Dermis microvascular lymphatic vessel endothelial cell (primary cell): ENCODE results near the gene MAGED1. TPM values are rescaled to one million over a fixed set of nuclear protein-coding genes. Genes with fewer than 3 reads are reported as not detected.
A peak's percentile ranks its signal among the peaks of the same experiment; 100 is the strongest.
"Not testable (repeated sequence)": the region's sequence is repeated elsewhere in the genome, so short reads cannot be mapped to it uniquely, and the experiment has no call there.

Source experiments
- DNase-seq, 2 donors: peaks; one replicate each; pipeline versions ENCODE4 v3.0.0 to v3.0.0-alpha.2; 2010; ENCODE audit warnings: low read depth in 2 of 2
- total RNA-seq: library from RNA; depleted of rRNA; stranded (reverse); fragments of >200 nt; gene quantifications from 2 replicates; pipeline ENCODE4 v1.2.1, GENCODE V29; 2014

Gene MAGED1
- total RNA-seq, 1 donor from 2014 or later, result 47.0 TPM

DNA sequence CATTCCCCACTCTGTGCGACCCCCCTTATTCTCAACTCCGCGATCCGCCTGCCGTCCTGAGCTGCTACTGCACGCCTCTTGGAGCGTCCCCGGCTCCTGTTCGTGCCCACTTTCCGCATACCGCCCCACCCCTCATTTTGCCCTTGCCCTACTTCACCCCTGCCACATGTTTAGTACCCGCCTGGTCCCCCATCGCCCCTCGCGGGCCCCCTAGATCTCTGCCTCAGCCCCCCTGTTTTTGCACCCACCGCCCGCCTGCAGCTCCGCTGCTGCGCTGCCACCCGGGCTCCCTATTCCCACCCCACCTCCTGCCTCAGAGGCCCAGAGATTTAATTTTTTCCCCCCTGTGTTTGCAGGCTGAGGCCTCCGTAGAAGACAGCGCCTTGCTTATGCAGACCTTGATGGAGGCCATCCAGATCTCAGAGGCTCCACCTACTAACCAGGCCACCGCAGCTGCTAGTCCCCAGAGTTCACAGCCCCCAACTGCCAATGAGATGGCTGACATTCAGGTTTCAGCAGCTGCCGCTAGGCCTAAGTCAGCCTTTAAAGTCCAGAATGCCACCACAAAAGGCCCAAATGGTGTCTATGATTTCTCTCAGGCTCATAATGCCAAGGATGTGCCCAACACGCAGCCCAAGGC is 1.4 kb downstream of the MAGED1 start:
- peak in 1 of 2 donors; percentile 32 for DNase-seq

DNA sequence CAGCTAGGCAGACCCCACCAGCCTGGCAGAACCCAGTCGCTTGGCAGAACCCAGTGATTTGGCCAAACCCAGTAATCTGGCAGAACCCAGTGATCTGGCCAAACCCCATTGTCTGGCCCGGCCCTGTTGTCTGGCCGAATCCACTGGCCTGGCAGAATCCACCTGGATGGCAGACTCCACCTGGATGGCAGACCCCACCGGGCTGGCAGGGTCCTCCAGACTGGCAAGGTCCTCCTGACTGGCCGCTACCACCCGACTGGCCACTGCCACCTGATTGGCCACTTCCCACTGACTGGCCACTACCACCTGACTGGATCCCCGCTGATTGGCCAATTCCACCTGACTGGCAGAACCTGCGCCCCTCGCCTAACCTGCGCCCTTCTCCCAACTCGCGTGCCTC is 3.2 kb downstream of the MAGED1 start:
- DNase-seq, result no peak

DNA sequence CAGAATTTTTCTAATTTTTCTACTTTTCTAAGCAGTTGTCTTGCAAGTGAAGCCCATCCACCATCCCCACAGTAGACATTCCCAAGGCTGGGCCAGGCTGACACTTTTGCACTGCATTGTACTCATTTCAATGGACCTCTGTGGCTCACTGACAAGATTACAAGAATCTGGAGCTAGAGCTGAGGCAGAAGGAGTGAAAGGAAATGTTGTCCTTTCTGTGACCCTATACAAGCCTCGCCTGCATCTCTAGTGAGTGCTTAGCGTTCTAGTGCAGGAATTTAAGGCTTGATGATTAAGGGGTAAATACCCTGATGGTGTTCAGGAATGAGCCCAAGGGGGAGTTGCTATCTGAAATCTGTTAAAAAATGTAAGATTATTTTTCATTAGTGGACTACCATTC is 6.3 kb downstream of the MAGED1 start:
- no peak for DNase-seq

DNA sequence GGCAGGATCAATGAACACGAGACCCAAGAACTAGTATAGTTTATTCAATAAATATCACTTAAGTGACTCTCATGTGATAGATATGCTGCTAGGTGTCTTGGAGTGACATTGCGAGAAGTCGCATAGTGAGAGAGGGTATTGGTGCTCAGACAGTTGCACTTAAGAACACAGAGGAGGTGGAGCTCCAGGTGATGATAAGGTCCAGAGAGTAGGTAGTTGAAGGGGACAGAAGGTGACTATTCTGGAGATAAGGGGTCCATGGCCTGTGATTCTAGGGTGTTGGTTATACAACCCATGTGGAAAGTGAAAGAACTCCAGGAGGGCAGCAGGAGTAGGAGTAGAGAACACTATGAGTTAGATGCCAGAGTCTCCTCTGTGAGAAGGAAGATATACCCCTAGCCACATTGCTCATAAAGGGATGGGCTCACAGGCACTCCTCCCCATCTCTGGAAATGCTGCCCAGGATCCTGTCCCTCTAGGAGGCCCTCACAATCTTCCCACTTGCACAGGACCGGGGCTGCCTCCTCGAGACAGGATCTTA is 9.2 kb downstream of the MAGED1 start:
- DNase-seq, result no peak

DNA sequence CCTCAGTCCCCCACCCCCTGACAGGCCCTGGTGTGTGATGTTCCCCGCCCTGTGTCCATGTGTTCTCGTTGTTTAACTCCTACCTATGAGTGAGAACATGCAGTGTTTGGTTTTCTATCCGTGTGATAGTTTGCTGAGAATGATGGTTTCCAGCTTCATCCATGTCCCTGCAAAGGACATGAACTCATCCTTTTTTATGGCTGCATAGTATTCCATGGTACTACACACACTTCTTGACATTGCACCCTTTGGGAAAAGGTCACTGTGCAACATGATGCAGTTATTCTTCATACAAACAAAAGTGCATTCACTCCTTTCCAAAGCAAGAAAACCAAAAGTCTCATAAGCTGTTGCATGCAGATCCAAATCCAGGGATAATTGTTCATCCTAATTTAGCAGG is 11.7 kb downstream of the MAGED1 start:
- not testable (repeated sequence) for DNase-seq

DNA sequence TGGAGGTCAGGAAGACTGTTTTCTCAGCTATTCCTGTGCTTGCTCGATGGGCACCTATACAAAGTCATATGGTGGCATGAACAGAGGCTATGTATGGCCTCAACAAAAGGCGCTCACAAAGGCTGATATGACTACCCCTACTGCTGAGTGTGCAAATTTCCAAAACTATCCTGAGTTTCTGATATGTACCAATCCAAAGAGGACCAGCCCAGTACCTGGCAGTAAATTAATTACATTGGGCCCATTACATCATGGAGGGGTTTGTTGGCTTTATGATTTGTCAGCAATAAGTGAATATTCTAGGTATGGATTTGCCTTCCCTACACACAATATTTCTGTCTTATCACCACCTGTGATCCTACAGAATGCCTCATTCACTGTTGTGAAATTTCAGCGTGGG is 12.3 kb downstream of the MAGED1 start:
- DNase-seq, result no peak

DNA sequence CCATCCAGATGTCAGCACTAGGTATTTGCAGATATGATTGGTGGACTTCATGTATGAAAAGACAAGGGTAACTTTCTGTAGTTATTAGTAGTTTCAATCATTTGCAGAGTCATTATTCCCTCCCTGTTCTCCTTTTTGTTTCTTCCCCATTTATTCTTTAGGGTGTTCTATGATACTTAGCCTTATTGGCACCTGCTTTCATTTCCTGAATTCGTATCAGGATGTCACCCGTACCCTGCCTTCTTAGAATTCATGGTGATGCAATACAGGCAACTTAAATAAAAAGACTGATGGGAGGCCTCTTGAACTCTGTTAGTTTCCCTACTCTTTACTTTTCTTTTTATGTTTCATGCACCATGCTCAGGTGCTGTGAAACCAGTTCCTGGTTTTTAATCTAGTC is 24.2 kb downstream of the MAGED1 start:
- DNase-seq, result no peak

DNA sequence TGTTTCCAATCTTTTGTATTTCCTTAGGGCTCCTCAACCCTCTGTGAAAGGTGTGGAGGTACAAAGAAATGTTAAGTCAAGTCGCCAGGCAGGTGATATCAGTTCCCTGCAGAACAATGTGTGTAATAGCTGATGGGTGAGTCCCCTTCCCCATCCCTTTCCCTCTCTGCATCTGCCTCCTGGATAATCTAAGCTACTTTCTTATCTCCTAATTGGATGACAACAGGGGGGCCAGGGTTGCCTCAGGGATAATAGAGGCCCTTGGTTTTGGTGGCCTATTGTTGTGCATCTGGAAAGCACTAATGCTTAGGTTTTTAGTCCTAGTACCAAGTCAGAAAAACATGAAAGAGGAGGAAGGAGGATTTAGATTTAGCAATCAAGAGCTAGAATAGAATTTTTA is 29.1 kb downstream of the MAGED1 start:
- DNase-seq, result no peak

DNA sequence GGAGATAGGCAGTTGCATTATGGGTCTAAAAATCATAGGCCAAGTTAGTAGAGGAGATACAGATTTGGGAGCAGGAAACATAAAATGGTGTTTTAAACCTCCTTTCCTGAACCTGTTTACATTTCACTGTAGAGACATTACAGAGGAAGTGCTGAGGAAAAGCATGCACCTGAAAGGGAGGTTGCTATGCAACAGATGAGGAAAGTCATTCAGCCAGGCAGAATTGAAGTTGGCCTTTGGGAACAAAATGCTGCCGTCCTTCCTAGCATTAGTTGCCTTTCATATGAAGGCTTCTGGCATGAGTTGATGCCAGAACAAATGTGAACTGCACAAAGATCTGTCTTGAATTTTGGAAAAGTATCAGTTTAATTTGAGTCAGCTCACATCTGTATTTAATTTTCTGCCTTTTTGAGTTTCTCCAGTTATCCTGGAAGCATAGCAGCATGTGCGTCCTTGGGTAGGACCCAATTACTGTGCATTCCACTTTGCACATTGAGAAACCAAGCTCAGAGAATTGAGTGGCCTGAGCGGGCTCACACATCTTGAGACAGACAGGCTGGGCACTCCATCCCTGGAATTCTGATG is 38.2 kb downstream of the MAGED1 start:
- no peak for DNase-seq

Other genes with a start within 250 kb of the MAGED1 start
- gene CENPVL2, start 210.8 kb upstream of the MAGED1 start, total RNA-seq, result not detected in 2 replicates
- not detected in 2 replicates for gene CENPVL1, start 183.1 kb upstream of the MAGED1 start, total RNA-seq
- 3.2 and 3.9 TPM in 2 replicates for gene GSPT2, start 150.2 kb upstream of the MAGED1 start, total RNA-seq
- gene MAGED4B, start 175.6 kb downstream of the MAGED1 start, total RNA-seq, result 22.9 and 52.7 TPM in 2 replicates